C4-2B (cell line): Measurements from ENCODE around the gene KLHL8.

Experiments
- H3K27ac ChIP-seq: fragments of 450-650 bp; 2 replicates; pipeline ENCODE4 v1.5.1; 2017
- CTCF ChIP-seq: fragments of 450-650 bp; conservative IDR thresholded peaks from 2 replicates; pipeline ENCODE4 v1.5.1; 2017; ENCODE audit warnings: mild to moderate bottlenecking
- ZFX ChIP-seq: fragments of 450-650 bp; IDR thresholded peaks from 2 replicates; pipeline ENCODE4 v1.6.1; 2017

Gene KLHL8

DNA sequence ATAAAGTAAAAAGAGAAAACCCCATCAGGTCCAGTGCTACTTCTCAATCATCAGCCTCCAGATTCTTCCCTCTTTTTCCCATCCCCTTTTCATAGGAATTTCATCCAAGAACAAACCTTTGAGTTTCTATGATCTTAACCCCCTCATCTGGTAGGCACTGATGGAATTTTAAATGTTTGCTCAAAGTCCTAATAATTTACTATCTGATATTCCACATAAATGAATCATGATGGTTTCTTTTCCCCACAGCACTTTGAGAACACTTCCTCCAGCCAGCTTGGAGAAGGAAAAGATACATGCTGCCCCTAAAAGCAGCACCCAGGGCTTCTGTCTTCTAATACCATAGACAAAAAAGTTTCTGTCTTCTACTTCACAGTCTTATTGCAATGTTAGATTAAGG lies 19.4 kb upstream of the KLHL8 start:
- TF ChIP-seq CTCF (no peak), ZFX (no peak)
- H3K27ac ChIP-seq = no peak overlapping the region

DNA sequence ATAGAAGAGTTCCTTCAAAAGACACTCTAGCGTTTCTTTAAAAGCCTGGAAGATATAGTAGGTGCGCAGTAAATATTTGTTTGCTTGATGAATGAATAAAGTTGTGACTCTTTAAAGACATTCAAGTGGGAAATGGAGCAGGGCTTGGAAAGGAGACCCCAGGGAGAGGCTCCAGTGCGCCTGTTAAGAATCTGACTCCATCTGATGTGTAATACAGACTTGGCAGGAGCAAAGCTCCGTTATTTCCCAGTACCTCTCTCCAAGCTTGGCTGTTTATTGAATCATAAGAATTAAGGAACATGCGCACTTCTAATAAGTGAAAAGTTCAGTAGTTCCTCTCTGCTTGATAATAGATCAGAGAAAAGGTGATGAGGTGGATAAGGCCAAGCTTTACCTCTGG lies 18.8 kb upstream of the KLHL8 start:
- TF ChIP-seq CTCF (no peak), ZFX (no peak)
- H3K27ac ChIP-seq = no peak overlapping the region; the same call in 1 of the 2 replicates

GRCh38 chr4:87236861-87237260 lies 16.4 kb upstream of the KLHL8 start:
- no peak for TF ChIP-seq CTCF
- no peak for TF ChIP-seq ZFX
- no peak overlapping the region for H3K27ac ChIP-seq

DNA sequence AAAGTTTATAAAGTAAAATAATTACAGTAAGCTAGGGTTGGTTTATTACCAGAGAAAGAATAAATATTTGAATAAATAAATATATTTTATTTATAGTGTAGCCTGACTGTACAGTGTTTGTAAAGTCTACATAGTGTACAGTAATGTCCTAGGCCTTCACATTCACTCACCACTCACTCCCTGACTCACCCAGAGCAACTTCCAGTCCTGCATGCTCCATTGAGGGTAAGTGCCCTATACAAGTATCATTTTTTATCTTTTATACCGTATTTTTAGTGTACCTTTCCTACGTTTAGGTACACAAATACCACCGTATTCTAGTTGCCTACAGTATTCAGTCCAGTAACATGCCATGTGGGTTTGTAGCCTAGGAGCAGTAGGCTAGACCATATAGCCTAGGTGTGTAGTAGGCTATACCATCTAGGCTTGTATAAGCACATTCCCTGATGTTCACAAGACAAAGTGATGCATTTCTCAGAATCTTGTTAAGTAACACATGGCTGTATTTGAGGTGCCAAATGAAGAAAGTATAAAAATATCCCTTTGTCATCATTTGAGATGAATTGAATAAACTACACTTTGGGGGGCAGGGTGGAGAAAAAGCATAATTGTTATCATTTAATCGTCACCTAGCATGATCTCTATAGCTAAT lies 14.7 kb upstream of the KLHL8 start:
- TF ChIP-seq CTCF = no peak
- TF ChIP-seq ZFX = no peak
- H3K27ac ChIP-seq = no peak overlapping the region; the same call in 1 of the 2 replicates

- no peak for TF ChIP-seq CTCF
- TF ChIP-seq ZFX = no peak
- no peak overlapping the region for H3K27ac ChIP-seq
Observed at GRCh38 chr4:87232216-87232615, 11.8 kb upstream of the KLHL8 start.

DNA sequence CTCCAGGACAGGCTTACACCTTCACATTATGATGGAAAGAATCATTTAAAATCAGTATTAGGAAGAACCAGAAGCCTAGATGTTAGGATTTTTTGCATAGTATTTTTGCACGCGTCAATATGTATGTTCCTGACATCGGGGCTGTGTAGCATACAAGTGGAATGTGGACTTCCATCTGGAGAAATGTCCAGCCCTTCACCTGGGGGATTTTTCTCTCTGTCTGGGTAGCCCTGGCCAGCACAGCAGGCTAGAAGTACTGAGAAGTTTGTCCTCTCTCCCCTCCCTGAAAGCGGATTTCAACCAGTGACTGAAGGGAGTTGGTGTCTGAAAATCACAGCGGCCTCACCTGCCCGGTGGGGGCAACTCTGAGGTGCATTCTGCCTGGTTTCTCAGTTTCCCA lies 10.4 kb upstream of the KLHL8 start:
- TF ChIP-seq ZFX = no peak
- no peak for TF ChIP-seq CTCF
- H3K27ac ChIP-seq = no peak overlapping the region

DNA sequence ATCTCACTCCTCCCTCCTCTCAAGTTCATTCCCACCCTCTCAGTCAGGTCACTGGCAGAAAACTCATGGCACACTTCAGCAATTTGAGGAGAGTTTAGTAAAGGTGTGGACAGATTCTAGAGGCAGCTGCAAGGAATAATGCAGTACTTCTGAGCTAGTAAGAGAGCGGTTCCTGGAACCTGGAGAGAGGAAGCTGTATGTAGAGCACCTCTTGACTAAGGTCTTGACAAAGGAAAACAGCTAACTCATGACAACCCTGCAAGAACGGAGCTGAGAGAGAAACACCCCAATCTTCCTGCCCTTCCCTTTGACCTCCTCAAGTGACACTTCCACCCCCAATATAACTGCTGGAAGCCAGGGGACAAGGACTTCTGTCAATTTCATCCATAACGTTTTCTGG lies 9.6 kb upstream of the KLHL8 start:
- H3K27ac ChIP-seq = no peak overlapping the region
- TF ChIP-seq CTCF = no peak
- TF ChIP-seq ZFX = no peak
